T-helper 2 cell (primary cell): ENCODE results near the gene TP53I13.
A peak's percentile ranks its signal among the peaks of the same experiment; 100 is the strongest.
"Not testable (repeated sequence)": the region's sequence is repeated elsewhere in the genome, so short reads cannot be mapped to it uniquely, and the experiment has no call there.

Experiments used
- DNase-seq, 5 experiments: peaks; one replicate each; pipeline versions ENCODE4 v3.0.0 to v3.0.0-alpha.2; 2012 to 2022
- total RNA-seq, 2 donors: gene quantifications; one replicate each; lab custom pipeline; 2026; lab: John Stamatoyannopoulos, UW

The TP53I13 gene
- 47.4 to 67.9 reads per million in 2 donors for total RNA-seq

- DNase-seq, result peak; percentile 75 to 94 (median 83)
These were observed at the start of gene TP53I13 for GRCh38 chr17:29568331-29569244. Gene TP53I13, plus strand, starts transcription at chr17:29568701. Its CDS starts 58 bp downstream, at chr17:29568759.

GRCh38 chr17:29524692-29525091, 43.8 kb upstream of the TP53I13 start:
- no peak for DNase-seq

GRCh38 chr17:29526322-29526721, 42.2 kb upstream of the TP53I13 start:
- no peak for DNase-seq

GRCh38 chr17:29533976-29534375, 34.5 kb upstream of the TP53I13 start:
- no peak for DNase-seq

- no peak for DNase-seq
These were observed 24.4 kb upstream of the TP53I13 start for GRCh38 chr17:29544066-29544465.

GRCh38 chr17:29546085-29546484, 22.4 kb upstream of the TP53I13 start:
- DNase-seq, result no peak

GRCh38 chr17:29546830-29547229, 21.7 kb upstream of the TP53I13 start:
- no peak for DNase-seq

- peak in 1 of 5 experiments; percentile 73 for DNase-seq
These were observed 19.2 kb upstream of the TP53I13 start for GRCh38 chr17:29549177-29549923.

- no peak for DNase-seq
These were observed 12.7 kb upstream of the TP53I13 start for GRCh38 chr17:29555840-29556239.

- DNase-seq, result peak in 1 of 5 experiments; percentile 37
These were observed 11.3 kb upstream of the TP53I13 start for GRCh38 chr17:29557085-29557738.

- peak in 1 of 5 experiments; percentile 30 for DNase-seq
These were observed 10.8 kb upstream of the TP53I13 start for GRCh38 chr17:29557739-29558116.

- not testable (repeated sequence) for DNase-seq
These were observed 10.4 kb upstream of the TP53I13 start for GRCh38 chr17:29558139-29558538.

GRCh38 chr17:29559640-29560039, 8.9 kb upstream of the TP53I13 start:
- no peak for DNase-seq

GRCh38 chr17:29560316-29560715, 8.2 kb upstream of the TP53I13 start:
- no peak for DNase-seq

GRCh38 chr17:29561554-29562517, 6.7 kb upstream of the TP53I13 start:
- peak in 1 of 5 experiments; percentile 52 for DNase-seq

GRCh38 chr17:29562615-29563014, 5.9 kb upstream of the TP53I13 start:
- no peak for DNase-seq

- DNase-seq, result peak in 2 of 5 experiments; percentile 31 to 47
These were observed 4.7 kb upstream of the TP53I13 start for GRCh38 chr17:29563816-29564215.

- DNase-seq, result peak in 4 of 5 experiments; percentile 31 to 82 (median 40)
These were observed 2.6 kb upstream of the TP53I13 start for GRCh38 chr17:29565643-29566472.

GRCh38 chr17:29566473-29567303, 1.8 kb upstream of the TP53I13 start, which contains the start of gene ABHD15:
Gene ABHD15, minus strand, starts transcription at chr17:29567037. Its CDS starts 71 bp downstream, at chr17:29566966.
- DNase-seq, result peak in 4 of 5 experiments; percentile 30 to 75 (median 50)

GRCh38 chr17:29567304-29567553, 1.3 kb upstream of the TP53I13 start:
- no peak for DNase-seq
